ENCODE results near the gene MYBBP1A. TPM values are rescaled to one million over a fixed set of nuclear protein-coding genes. Genes with fewer than 3 reads are reported as not detected.

MYBBP1A gene
- total RNA-seq, 1 donor from 2014 or later: 92.0 TPM

DNA sequence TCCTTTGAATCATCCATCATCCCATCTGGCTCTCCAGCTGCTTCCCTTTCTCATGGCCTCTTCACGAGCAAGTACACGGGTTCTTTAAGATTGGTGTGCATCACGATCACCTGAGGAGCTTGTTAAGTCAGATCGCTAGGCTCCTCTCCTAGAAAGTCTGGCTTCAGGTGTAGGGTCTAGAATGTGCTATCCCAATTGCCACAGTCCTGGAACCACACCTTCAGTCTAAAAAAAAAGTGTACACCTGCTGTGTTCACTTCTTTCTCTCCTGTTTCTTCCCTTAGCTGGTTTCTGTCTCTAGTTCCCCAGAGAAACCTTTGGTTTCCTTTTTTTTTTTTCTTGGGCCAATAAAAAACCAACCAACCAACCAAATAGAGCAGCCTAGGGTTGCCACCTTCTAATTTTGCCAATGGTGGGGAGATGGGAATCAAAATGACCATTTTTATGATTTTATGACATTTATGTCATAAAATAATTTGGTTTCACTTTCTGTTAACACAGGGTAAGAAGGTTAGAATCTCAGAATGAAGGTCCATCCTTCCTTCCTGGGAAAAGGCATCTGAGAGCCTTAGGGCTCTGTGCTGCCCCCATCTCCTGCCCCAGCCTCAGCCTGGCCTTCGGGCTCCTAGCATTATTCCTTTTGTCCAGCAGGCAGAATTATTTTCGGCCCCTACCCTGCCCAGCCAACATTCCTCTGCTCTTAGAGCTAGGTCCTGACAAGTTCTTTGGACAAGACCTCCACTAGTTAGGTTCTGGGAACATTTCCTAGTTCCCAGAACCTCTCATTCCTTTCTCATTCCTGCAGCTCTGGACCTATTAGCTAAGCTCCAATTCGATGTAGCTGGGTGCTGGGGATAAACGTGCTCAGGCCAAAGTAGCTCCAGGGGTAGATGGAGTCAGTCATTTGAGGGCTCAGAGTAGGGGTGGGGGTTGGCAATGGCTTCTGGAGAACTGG is 7.1 kb upstream of the MYBBP1A start:
- Histone ChIP-seq H3K36me3 (ENCODE audit: control insufficient read depth, insufficient read depth, low read length) (no peaks in the 10 kb centered on the region), H3K27me3 (ENCODE audit: control insufficient read depth, insufficient read depth, low read length) (peaks cover 6% of the 10 kb centered on the region), H3K4me3 (ENCODE audit: low read depth, low read length) (no peak overlapping the region)
- no peak for DNase-seq (ENCODE audit: low read depth)
- TF ChIP-seq, protein P1, sequence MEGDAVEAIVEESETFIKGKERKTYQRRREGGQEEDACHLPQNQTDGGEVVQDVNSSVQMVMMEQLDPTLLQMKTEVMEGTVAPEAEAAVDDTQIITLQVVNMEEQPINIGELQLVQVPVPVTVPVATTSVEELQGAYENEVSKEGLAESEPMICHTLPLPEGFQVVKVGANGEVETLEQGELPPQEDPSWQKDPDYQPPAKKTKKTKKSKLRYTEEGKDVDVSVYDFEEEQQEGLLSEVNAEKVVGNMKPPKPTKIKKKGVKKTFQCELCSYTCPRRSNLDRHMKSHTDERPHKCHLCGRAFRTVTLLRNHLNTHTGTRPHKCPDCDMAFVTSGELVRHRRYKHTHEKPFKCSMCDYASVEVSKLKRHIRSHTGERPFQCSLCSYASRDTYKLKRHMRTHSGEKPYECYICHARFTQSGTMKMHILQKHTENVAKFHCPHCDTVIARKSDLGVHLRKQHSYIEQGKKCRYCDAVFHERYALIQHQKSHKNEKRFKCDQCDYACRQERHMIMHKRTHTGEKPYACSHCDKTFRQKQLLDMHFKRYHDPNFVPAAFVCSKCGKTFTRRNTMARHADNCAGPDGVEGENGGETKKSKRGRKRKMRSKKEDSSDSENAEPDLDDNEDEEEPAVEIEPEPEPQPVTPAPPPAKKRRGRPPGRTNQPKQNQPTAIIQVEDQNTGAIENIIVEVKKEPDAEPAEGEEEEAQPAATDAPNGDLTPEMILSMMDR (IDR thresholded peaks at IDR 0.05; ENCODE audit: insufficient read depth, low read length, poor library complexity, severe bottlenecking): no peak

DNA sequence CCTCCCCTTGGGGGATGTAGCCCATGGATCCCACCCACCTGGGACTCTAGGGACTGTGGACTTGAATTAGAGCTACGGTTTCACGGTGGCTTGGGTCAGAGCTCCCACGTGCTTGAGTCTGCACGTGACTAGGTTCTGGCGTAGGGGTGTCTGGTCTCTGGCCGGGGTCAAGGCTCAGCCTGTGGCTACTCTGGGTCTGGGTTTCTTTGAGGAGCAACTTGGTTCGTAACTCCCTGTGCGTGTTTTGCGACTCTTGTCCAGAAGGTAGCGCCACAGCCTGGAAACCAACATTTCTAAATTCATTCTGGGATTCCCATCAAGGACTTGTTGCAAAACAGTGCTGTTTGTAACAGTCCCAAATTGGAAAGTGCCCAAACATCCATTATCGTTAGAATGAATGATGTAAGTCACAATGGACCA is 5.7 kb upstream of the MYBBP1A start:
- no peak for DNase-seq (ENCODE audit: low read depth)
- H3K36me3 ChIP-seq (ENCODE audit: control insufficient read depth, insufficient read depth, low read length): no peaks in the 10 kb centered on the region
- H3K4me3 ChIP-seq (ENCODE audit: low read depth, low read length): no peak overlapping the region
- TF ChIP-seq, protein P1 (IDR thresholded peaks at IDR 0.05; ENCODE audit: insufficient read depth, low read length, poor library complexity, severe bottlenecking): peak; percentile 11
- peaks cover 6% of the 10 kb centered on the region for H3K27me3 ChIP-seq (ENCODE audit: control insufficient read depth, insufficient read depth, low read length)

DNA sequence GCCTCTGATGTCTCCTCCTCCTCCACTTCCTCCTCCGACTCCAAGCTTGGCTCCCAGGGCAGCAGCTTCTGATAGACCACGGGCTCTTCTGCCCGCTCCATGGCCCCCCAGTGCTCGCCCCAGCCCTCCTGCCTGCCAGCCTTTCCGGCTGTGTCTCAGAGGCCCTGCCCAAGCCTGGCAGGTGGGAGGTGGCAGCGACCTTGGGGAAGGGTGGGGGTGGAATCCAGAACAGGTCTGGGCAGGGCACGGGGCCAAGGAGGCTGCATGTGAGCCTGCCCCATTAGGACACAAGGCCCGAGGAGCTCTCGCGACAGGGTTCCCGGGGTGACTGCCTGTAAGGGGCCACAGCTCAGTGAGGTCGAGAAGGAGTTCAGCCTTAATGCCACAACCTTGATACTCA is 5.2 kb upstream of the MYBBP1A start, which contains the start of gene GGT6:
TSS of gene GGT6 (minus strand) at position 157 of the 400 bp plus-strand sequence. CDS start at position 101, 56 bp downstream.
- H3K4me3 ChIP-seq (ENCODE audit: low read depth, low read length): no peak within 1 kb of the TSS
- DNase-seq (ENCODE audit: low read depth): no peak
- H3K36me3 ChIP-seq (ENCODE audit: control insufficient read depth, insufficient read depth, low read length): no peaks in the 10 kb centered on the region
- TF ChIP-seq, protein P1 (IDR thresholded peaks at IDR 0.05; ENCODE audit: insufficient read depth, low read length, poor library complexity, severe bottlenecking): no peak
- H3K27me3 ChIP-seq (ENCODE audit: control insufficient read depth, insufficient read depth, low read length): peaks cover 6% of the 10 kb centered on the region

DNA sequence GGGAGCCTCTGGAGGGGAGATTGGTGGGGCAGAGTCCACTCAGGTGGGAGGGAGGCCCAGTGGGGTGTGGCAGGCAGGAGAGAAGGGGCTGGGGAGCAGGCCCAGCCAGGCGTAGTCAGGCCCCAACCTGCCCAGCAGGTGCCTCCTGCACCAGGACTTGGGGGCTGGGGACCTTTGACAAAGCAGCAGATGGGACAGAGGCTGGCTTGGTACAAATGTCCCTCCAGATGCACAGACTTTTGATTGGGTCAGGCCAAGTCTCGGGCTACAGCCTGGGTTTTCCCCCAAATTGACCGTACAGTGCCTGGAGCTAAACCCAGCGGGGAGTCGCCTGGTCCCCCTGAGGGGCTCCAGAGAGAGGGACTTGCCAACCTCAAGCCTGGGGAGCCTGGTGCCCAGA is 4.8 kb upstream of the MYBBP1A start:
- no peak for DNase-seq (ENCODE audit: low read depth)
- Histone ChIP-seq H3K27me3 (ENCODE audit: control insufficient read depth, insufficient read depth, low read length) (peaks cover 6% of the 10 kb centered on the region), H3K36me3 (ENCODE audit: control insufficient read depth, insufficient read depth, low read length) (no peaks in the 10 kb centered on the region), H3K4me3 (ENCODE audit: low read depth, low read length) (no peak overlapping the region)
- TF ChIP-seq, protein P1 (IDR thresholded peaks at IDR 0.05; ENCODE audit: insufficient read depth, low read length, poor library complexity, severe bottlenecking): no peak

DNA sequence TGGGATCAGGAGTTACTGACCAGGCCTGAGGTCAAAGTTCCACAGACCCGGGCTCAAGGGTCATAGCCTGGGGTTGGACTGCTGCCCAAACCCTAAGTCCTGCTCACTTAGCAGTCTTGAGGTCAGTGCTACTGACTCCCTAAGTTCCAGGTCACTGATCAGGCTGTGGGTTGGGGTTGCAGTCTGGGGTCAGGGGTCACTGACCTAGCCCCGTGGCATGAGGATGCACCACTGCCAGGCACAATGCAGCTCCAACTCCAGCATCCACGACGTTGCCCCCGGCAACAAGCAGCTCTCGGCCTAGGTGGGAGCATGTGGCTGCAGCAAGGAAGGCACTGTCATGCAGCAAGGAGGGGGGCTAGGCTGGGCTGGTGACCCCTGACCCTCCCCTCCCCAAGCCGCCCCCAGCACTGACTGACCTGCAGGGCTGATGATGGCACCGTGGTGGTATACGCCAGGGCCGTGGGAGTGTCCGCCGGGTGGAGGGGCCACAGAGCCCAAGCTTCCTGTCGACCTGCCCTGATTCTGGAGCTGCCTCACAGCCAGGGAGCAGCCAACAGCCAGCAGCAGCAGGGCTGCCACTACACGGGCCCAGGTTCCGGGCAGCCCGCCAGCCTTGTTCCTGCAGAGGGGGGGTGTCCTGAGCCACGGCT is 4.1 kb upstream of the MYBBP1A start:
- H3K4me3 ChIP-seq (ENCODE audit: low read depth, low read length): no peak overlapping the region
- H3K27me3 ChIP-seq (ENCODE audit: control insufficient read depth, insufficient read depth, low read length): peaks cover 6% of the 10 kb centered on the region
- TF ChIP-seq, protein P1 (IDR thresholded peaks at IDR 0.05; ENCODE audit: insufficient read depth, low read length, poor library complexity, severe bottlenecking): no peak
- DNase-seq (ENCODE audit: low read depth): no peak
- no peaks in the 10 kb centered on the region for H3K36me3 ChIP-seq (ENCODE audit: control insufficient read depth, insufficient read depth, low read length)
